Upper lobe of left lung (tissue), 6 donors: Measurements from ENCODE around the gene ZNF835. TPM values are rescaled to one million over a fixed set of nuclear protein-coding genes. Genes with fewer than 3 reads are reported as not detected.
A peak's percentile ranks its signal among the peaks of the same experiment; 100 is the strongest.

Source experiments
- ATAC-seq, 2 donors: fragments of 200-7000 bp; cut with Tn5 transposase; one replicate each; pipeline ENCODE4 v1.9.1; 2022; ENCODE audit warnings: mild to moderate bottlenecking in 2 of 2, moderate library complexity in 2 of 2; ENCODE audit not compliant: low FRiP score in 2 of 2
- DNase-seq, 2 donors: peaks; one replicate each; pipeline ENCODE4 v3.0.0-alpha.2; 2019 to 2020
- H3K27ac ChIP-seq, 4 donors: fragments of 200-600 bp; sonication (generic); one replicate each; pipeline ENCODE4 v1.5.1; 2016 to 2019
- H3K27me3 ChIP-seq, 4 donors: fragments of 200-600 bp; sonication (generic); one replicate each; pipeline ENCODE4 v1.5.1; 2017 to 2019
- H3K36me3 ChIP-seq, 4 donors: fragments of 200-600 bp; sonication (generic); one replicate each; pipeline ENCODE4 v1.5.1; 2016 to 2019
- H3K4me1 ChIP-seq, 4 donors: fragments of 200-600 bp; sonication (generic); one replicate each; pipeline ENCODE4 v1.5.1; 2018 to 2019
- H3K4me3 ChIP-seq, 4 donors: fragments of 200-600 bp; sonication (generic); one replicate each; pipeline ENCODE4 v1.5.1; 2017 to 2019; ENCODE audit warnings: mild to moderate bottlenecking in 2 of 4, moderate library complexity in 1 of 4
- H3K9me3 ChIP-seq, 4 donors: fragments of 200-600 bp; sonication (generic); one replicate each; pipeline ENCODE4 v1.5.1; 2018 to 2019
- CTCF ChIP-seq, 6 experiments: fragments of 450-650 bp in 4 of 6; fragments of 200-600 bp in 2 of 6; sonication (generic) in 2 of 6; IDR thresholded peaks; one replicate each; pipeline ENCODE4 v1.5.1; 2016 to 2019; ENCODE audit warnings: antibody characterized with exemption in 6 of 6
- EP300 ChIP-seq, 4 donors: sonication (generic); formaldehyde crosslinking; IDR thresholded peaks; one replicate each; pipeline ENCODE4 v1.5.1; 2017; ENCODE audit warnings: antibody characterized with exemption in 4 of 4, control low read depth in 2 of 4
- POLR2A ChIP-seq, 4 donors: fragments of 450-650 bp; IDR thresholded peaks; one replicate each; pipeline ENCODE4 v1.5.1; 2016 to 2017; ENCODE audit warnings: antibody characterized with exemption in 4 of 4, mild to moderate bottlenecking in 2 of 4
- POLR2AphosphoS5 ChIP-seq, 2 donors: sonication (generic); formaldehyde crosslinking; IDR thresholded peaks; one replicate each; pipeline ENCODE4 v1.5.1; 2017; ENCODE audit warnings: antibody characterized with exemption in 2 of 2
- WGBS, 2 donors: methylation state at CpG; one replicate each; pipeline ENCODE4 v1.1.5; 2017 to 2018; 5-methylcytosine and 5-hydroxymethylcytosine counted together
- total RNA-seq, 6 donors: library from RNA; depleted of rRNA in 4 of 6; stranded (reverse); fragments of >200 nt in 4 of 6; gene quantifications; one replicate each; pipeline versions ENCODE4 v1.1.0 to v1.2.1, GENCODE V29; 2016 to 2021
- donor health status: DM: no; HTN: no; CAD: no; lungs with moderate emphysema.
- donor health status: DM: no; HTN: yes; CAD: no; lungs with severe emphysema.

The ZNF835 gene
- total RNA-seq, 6 donors from 2014 or later: 0.78 to 4.1 (median 2.7) TPM; not detected in 1

- no peak for TF ChIP-seq POLR2A (IDR thresholded peaks at IDR 0.05)
- no peaks in the 10 kb centered on the region for H3K4me1 ChIP-seq
- H3K27ac ChIP-seq: no peak within 1 kb of the TSS
- DNase-seq (no peak), ATAC-seq (peak in 1 of 2 donors; percentile 17)
- no peak within 1 kb of the TSS for H3K4me3 ChIP-seq
- H3K27me3 ChIP-seq: peaks cover 0 to 10% (median 5%) of the 10 kb centered on the region in 4 donors
- 13 to 18% methylated on average over 25 to 43 of the region's 60 CpGs for WGBS, 2 donors
- H3K36me3 ChIP-seq: no peaks in the 10 kb centered on the region
- H3K9me3 ChIP-seq: peaks cover 0 to 36% (median 25%) of the 10 kb centered on the region in 4 donors
Observed at GRCh38 chr19:56642711-56643459, 28.7 kb downstream of the ZNF835 start, which contains the start of gene SMIM17. TSS of gene SMIM17 (plus strand) at chr19:56643159. CDS start at chr19:56645668, 2,509 bp downstream.

- Histone ChIP-seq H3K27ac (no peak overlapping the region), H3K4me3 (no peak overlapping the region), H3K27me3 (peaks cover 0 to 10% (median 5%) of the 10 kb centered on the region in 4 donors), H3K4me1 (no peaks in the 10 kb centered on the region), H3K9me3 (peaks cover 0 to 36% (median 33%) of the 10 kb centered on the region in 4 donors), H3K36me3 (no peaks in the 10 kb centered on the region)
- ATAC-seq (no peak), DNase-seq (no peak)
- WGBS, 2 donors: 41 to 45% methylated on average over 7 of the region's 7 CpGs
- no peak for TF ChIP-seq POLR2AphosphoS5 (IDR thresholded peaks at IDR 0.05)
- TF ChIP-seq CTCF (IDR thresholded peaks at IDR 0.05): no peak
- TF ChIP-seq EP300 (IDR thresholded peaks at IDR 0.05): no peak
- TF ChIP-seq POLR2A (IDR thresholded peaks at IDR 0.05): no peak
Observed at GRCh38 chr19:56639217-56639616, 32.3 kb downstream of the ZNF835 start.

GRCh38 chr19:56637976-56638555 lies 33.5 kb downstream of the ZNF835 start:
- Histone ChIP-seq H3K9me3 (peaks cover 0 to 42% (median 34%) of the 10 kb centered on the region in 4 donors), H3K27ac (no peak overlapping the region), H3K4me3 (no peak overlapping the region), H3K27me3 (peaks cover 0 to 5% (median 2%) of the 10 kb centered on the region in 4 donors), H3K36me3 (no peaks in the 10 kb centered on the region), H3K4me1 (no peaks in the 10 kb centered on the region)
- 16 to 20% methylated on average over 11 to 21 of the region's 21 CpGs for WGBS, 2 donors
- ATAC-seq: peak; percentile 44 to 78
- DNase-seq: peak in 1 of 2 donors; percentile 40
- TF ChIP-seq EP300 (IDR thresholded peaks at IDR 0.05) (no peak), CTCF (IDR thresholded peaks at IDR 0.05) (no peak), POLR2AphosphoS5 (IDR thresholded peaks at IDR 0.05) (no peak), POLR2A (IDR thresholded peaks at IDR 0.05) (no peak)

- DNase-seq (no peak), ATAC-seq (no peak)
- Histone ChIP-seq H3K36me3 (no peaks in the 10 kb centered on the region), H3K9me3 (peaks cover 7 to 68% (median 51%) of the 10 kb centered on the region in 4 donors), H3K27me3 (no peaks in the 10 kb centered on the region), H3K27ac (no peak overlapping the region), H3K4me3 (no peak overlapping the region), H3K4me1 (no peaks in the 10 kb centered on the region)
- WGBS, 2 donors: 10 to 21% methylated on average over 1 of the region's 1 CpG
- TF ChIP-seq POLR2A (IDR thresholded peaks at IDR 0.05) (no peak), CTCF (IDR thresholded peaks at IDR 0.05) (no peak), POLR2AphosphoS5 (IDR thresholded peaks at IDR 0.05) (no peak), EP300 (IDR thresholded peaks at IDR 0.05) (no peak)
Observed at GRCh38 chr19:56633021-56633420, 38.5 kb downstream of the ZNF835 start.

GRCh38 chr19:56625708-56626107 lies 45.8 kb downstream of the ZNF835 start:
- ATAC-seq (no peak), DNase-seq (no peak)
- Histone ChIP-seq H3K27ac (no peak overlapping the region), H3K9me3 (peaks cover 14 to 84% (median 72%) of the 10 kb centered on the region in 4 donors), H3K36me3 (peaks cover 4 to 47% (median 31%) of the 10 kb centered on the region in 4 donors), H3K4me1 (no peaks in the 10 kb centered on the region), H3K27me3 (no peaks in the 10 kb centered on the region), H3K4me3 (no peak overlapping the region)
- TF ChIP-seq POLR2AphosphoS5 (IDR thresholded peaks at IDR 0.05): no peak
- no peak for TF ChIP-seq CTCF (IDR thresholded peaks at IDR 0.05)
- TF ChIP-seq POLR2A (IDR thresholded peaks at IDR 0.05): no peak
- TF ChIP-seq EP300 (IDR thresholded peaks at IDR 0.05): no peak
- 92 to 99% methylated on average over 4 to 9 of the region's 9 CpGs for WGBS, 2 donors
